ENCODE data around the gene PPP2R1B.
"Not testable (repeated sequence)": the region's sequence is repeated elsewhere in the genome, so short reads cannot be mapped to it uniquely, and the experiment has no call there.

Gene PPP2R1B

DNA sequence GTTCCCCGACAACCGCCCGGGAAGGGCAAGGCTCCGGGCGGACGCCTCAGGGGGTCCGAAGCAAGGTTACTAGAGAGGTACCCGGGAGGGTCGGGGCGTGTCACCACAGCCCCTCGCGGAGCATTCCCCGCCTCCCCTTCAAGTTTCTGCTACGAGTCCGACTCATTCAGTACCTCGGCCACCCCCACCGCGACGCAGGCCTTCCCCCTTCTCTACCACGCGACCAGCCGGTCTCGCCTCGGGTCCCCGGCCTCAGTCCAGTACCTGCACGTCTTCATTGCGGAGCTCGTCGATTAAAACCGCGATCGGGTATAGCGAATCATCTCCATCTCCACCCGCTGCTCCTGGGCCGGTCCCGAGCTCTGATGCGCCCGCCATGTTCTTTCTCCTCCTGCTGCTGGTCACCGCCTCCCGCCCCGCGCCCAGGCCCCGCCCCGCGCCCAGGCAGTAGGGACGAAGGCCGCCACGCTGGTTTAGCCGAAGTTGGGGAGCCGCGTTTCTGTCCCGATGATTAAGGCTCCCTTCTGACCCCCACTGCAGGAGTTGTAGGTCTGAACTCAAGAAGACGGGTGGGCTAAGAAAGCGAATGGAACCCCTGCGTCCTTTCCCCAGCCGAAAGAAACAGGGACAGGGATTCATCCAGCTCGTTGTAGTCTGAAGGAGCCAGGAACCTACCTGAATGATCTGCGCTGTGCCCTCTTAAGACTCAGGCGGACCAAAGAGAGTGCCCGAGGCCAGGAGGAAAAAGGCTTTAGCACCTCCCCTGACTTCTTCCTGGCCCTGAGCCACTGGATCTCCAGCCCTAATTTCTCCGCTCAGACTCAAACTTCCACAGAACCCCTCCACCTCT is at the start of gene PPP2R1B:
Gene PPP2R1B, minus strand, starts transcription at position 406 of the 850 bp plus-strand sequence. Its CDS starts 28 bp downstream, at position 378.
- peak; percentile 63 for DNase-seq (ENCODE audit: low read depth)

DNA sequence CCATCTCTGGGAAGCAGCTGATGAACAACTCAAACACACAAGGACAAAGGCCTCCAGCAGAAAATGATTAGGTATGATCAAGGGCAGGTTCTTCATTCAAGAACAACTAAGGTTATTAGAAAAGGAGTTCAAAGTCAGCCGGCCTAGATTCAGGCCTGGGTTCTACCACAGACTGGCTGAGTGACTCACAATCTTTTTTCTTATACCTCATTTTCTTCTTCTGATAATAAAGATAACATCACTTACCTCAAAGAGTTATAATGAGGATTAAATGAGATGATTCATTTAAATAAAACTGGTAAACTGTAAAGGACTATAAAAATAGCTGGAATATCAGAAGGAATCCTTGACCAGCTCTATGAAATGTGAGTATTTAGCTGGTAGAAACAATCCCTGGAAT is 49.3 kb upstream of the PPP2R1B start:
- no peak for DNase-seq (ENCODE audit: low read depth)

DNA sequence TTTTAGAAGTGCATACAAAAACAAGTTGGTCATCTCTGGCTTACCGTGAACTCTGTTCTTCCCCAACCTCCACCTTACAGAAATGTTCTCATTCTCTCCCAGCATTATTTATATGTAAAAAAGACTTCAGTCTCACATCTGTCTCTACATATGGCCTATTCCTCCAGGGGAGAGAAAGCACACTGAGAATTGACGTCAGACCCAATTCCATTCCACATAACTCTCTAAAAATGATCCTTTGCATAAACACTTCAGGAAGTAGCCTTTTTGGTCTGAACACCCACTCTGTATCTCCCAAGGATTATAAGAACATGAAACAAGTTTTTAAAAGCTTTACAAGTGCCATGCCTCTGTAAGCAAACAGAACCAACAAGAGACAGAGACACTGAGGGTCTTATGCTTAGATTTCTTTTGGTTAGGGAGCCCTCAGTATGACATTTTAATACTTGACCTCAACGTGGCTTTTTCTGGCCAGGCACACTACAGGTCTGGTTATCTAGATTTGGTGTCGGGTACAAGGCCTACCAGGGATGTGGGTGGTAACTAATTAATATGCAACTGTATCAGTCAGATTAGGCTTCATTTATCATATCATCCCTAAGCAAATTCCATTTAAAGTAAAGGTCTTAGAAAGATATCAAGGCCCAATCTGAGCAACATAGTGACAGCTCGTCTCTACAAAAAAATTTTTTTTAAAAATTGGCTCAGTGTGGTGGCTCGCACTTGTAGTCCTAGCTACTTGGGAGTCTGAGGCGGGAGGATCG is 48.5 kb upstream of the PPP2R1B start:
- no peak for DNase-seq (ENCODE audit: low read depth)

DNA sequence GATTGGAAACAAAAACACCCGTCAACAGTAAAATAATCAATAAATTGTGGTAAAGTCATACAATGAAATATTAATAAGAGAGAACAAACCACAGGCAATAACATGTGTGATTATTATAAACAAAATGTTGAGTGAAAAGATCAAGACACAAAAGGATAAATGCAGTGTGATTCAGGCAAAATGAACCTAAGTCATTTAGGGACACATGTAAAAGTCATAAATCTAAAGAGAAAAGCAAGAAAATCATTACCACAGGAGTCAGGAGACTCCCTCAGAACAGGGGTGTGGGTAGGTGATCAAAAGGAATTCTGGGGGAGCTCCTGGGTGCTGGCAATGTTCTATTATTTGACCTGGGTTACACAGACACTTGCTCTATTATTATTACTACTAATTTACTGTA is 47.9 kb upstream of the PPP2R1B start:
- no peak for DNase-seq (ENCODE audit: low read depth)

DNA sequence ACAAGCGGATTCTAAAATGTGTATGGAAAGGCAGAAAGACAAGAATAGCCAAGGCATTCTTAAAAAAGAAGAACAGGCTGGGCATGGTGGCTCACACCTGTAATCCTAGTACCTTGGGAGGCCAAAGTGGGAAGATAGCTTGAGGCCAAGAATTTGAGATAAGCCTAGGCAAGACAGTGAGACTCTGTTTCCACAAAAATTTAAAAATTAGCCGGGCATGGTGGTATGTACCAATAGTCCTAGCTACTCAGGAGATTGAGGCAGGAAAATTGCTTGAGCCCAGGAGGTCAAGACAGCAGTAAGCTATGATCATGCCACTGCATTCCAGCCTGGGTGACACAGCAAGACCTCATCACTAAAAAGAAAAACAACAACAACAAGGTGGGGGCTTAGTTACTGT is 46.0 kb upstream of the PPP2R1B start:
- no peak for DNase-seq (ENCODE audit: low read depth)

DNA sequence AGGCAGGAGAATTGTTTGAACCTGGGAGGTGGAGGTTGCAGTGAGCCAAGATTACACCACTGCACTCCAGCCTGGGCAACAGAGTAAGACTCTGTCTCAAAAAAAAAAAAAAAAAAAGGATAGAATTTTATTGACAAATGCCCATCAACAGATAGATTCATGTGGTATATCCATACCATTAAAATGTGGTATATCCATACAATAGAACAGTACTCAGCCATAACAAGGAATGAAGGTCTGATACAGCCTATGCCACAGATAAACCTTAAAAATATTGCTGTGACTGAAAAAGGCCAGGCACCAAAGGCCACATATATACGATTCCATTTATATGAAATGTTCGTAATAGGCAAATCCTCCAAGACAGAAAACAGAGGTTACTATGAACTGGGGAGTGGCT is 45.3 kb upstream of the PPP2R1B start:
- DNase-seq (ENCODE audit: low read depth), result no peak

DNA sequence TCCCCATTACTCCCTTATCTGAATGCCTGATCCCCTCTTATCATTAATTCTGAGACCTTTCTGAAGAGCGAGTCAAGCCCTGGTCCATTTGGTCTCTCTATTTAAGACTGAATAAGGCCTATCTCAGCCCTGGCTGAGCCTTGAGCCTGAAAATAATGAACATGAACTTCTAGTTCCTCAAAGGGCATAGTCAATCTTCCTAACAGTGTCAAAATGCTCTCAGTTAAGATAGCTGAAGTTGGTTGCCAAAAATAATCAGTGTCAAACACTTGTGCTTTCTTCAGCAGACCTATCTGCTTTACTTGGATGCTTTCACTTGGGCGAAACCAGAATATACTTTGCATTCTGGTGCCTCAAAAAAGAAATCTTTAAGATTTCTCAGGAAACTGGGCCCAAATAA is 42.6 kb upstream of the PPP2R1B start:
- DNase-seq (ENCODE audit: low read depth), result no peak

DNA sequence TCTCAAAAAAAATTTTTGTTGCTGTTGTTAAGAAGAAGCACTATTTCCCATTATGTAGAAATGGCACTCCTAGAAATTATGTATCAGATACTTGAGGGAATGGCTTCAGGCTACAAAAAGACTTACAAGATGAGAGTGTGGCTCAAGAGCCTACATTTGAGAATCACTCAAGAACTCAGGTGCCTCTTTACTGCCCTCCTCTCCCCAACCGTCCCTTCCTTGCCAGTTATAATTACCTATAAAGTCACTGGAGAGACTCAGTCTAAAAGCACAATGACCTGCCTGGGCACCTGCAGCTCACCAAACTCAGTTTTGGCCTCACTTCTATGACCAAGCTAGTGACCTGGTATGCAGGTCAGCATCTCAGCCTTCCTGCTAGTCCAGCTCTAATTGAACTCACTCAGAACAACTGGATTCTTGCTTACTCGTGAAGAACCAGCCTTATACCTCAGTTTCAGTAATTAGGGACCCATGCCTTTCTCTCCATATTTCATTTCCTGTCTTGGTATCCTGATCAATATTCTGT is 41.9 kb upstream of the PPP2R1B start:
- no peak for DNase-seq (ENCODE audit: low read depth)

DNA sequence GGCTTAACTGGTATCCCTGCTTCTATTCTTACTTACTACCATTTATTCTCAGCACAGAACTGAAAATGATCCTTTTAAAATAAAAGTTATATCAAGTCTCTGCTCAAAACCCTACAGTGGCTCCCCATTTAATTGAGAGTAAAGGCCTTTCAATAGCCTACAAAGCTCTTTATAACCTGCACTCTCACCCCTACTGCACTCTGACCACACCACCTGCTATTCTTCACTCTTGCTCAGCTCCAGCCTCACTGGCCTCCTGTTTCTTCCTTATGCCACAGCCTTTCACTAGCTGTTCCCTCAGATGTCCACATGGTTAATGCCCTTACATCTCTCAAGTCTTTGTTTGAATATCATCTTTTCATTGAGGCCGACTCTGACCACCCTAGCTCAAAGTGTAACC is 40.9 kb upstream of the PPP2R1B start:
- no peak for DNase-seq (ENCODE audit: low read depth)

DNA sequence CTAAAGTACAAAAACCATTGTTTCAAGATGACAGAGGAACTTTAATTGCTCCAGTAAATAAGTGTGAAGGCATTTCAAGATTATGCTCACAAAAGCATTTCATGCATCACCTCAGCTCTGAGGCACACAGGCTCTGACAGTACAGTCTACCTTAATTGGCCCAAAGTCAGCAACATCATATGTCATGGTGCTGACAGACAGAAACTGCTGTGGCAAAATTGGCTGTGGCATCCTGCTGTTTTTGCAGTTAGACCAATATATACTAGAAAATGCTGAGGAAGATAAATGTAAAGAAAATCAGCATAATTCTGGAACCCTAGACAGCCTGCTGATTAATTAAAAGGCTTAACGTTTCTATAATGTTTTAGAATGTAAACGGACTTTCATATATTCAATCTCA is 34.9 kb upstream of the PPP2R1B start:
- no peak for DNase-seq (ENCODE audit: low read depth)

DNA sequence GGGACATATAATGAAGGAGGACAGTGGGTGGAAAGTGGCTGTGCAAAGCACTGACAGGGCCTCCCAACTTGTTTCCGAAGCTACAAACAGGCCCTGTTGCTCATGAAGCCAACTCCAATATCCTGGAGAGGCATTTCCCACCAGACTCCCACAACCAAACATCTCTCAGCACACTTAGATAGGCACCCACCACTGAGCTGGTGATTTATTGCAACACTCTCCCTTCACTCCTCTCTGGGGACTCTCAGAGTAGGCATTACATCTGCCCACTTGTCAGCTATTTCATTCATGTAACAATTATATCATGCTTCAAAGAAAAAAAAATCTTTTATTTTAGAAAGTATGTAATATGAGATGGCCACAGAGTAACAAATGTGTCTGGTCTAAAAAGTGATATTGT is 32.1 kb upstream of the PPP2R1B start:
- no peak for DNase-seq (ENCODE audit: low read depth)

DNA sequence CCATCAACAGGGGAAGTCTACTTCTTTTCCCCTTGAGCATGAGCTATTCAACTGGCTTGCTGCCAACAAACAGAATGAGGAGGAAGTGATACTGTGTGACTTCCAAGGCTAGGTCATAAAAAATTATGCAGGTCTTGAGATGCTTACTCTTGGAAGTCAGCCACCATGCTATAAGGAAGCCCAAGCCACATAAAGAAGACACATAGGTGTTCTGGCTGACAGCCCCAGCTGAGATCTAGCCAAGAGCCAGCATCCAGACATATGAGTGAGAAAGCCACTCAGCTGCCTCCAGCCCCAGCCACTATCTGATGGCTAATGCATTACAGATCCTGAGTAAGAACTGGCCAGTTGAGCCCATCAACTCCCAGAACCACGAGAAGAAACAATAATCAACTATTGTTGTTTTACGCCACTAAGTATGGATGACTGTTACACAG is 31.0 kb upstream of the PPP2R1B start:
- DNase-seq (ENCODE audit: low read depth), result no peak

DNA sequence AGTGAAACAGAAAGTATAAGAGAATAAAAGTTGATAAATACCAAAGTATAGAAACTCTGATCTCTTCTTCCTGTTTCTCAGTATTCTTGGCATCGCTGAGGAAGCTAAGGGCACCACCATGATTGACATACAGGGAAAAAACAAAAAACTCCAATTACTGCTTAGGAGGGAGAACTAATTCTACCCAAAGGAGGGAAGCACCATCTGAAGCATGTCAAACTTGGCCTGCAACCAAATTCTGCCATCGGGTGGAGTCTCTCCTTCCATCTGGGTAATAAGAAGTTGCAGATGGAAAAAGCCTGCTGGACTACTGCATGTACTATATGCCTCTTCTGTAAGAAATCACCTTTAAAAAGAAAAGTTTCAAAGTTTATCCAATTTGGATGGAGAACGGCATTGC is 30.5 kb upstream of the PPP2R1B start:
- DNase-seq (ENCODE audit: low read depth), result no peak

DNA sequence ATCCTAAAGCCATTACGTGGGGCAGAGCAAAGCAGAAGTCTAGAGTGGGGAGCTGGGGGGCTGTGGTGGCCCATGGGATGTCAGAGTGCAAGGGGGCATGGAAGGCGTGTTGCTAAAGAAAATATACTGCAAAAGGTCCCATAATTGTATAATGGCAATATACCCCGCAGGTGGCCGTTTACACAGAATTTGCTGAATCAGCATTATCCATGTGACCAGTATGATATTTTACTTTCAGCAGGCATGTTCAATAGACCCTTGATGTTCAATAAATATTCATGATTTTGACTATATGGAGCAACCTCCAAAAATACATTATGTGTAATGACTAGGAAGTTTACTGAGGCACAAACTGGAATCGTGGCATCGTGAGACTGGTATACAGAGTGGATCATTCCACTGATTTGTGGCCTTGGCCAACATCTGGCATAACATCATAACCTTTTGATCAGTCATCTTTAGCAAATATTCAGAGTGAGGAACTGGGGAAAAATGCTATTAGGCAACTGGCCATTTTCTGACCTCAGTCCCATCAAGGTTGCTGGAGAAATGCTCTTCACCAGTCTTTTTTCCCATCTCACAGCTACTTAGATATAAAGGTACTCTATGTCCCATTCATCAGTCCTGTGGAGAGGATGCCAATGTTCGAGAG is 29.3 kb upstream of the PPP2R1B start:
- DNase-seq (ENCODE audit: low read depth), result no peak

DNA sequence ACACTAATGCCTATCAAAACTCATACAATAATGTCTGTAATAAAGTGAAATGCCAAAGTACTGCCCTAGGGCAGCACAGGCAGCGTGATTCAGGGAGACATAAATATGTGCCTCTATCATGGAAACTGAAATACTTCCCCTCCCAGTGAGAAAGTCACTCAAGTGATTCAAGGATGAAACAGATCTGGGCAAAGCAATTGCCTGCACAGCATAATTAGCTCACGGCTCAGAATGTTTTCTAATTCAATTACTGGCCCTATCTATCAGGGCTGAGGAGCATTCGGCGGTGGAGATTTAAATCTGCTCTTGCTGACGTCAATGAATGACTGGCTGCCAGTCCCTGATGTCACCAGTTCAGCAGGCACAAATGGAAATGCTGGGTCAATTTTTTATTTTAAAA is 27.7 kb upstream of the PPP2R1B start:
- no peak for DNase-seq (ENCODE audit: low read depth)

DNA sequence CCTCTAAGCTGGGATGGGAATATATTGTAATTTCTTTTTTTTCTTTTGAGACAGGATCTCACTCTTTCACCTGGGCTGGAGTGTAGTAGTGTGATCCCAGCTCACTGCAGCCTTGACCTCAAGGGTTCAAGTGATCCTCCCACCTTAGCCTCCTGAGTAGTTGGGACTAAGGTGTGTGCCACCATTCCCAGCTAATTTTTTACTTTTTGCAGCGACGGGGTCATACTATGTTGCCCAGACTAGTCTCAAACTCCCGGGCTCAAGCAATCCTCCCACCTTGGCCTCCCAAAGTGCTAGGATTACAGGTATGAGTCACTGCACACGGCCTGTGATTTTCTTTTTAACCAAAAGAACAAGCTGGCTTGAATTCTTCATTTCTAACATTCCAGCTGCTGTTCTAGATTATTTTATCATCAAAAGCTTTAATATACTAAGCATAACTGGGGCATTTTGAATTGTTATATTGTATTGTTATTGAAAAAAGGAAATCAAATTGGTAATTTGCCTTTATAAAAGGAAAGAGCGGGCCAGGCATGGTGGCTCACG is 26.8 kb upstream of the PPP2R1B start:
- no peak for DNase-seq (ENCODE audit: low read depth)

DNA sequence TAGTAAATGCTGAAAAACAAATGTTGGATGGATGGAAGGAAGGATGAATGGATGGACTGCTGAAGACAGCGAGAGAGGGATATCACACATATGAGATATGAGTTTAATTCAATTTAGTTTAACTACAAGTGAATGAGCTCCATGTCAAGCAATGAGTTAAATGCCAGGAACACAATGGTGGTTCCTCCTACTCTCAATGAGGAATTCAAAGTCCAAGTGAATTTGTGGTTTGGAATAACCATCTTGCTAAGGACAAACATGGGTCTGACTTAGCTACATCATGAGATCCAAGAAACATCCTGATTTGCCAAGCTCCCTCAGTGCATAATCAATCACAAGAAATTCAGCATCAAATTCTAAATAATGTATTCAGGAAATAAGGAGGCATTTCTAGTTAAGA is 26.1 kb upstream of the PPP2R1B start:
- DNase-seq (ENCODE audit: low read depth), result no peak

DNA sequence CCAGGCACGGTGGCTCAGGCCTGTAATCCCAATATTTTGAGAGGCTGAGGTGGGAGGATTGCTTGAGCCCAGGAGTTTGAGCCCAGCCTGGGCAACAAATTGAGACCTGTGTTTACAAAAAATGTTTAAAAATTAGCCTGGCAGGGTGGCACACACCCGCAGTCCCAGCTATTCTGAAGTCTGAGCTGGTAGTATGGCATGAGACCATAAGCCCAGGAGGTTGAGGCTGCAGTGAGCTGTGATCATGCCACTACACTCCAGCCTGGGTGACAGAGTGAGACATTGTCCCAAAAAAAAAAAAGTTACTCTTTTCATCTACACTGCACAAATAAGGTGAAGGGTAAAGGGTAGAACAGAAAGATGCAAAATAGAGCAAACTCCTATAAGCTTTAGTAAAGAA is 22.3 kb upstream of the PPP2R1B start:
- DNase-seq (ENCODE audit: low read depth), result no peak

DNA sequence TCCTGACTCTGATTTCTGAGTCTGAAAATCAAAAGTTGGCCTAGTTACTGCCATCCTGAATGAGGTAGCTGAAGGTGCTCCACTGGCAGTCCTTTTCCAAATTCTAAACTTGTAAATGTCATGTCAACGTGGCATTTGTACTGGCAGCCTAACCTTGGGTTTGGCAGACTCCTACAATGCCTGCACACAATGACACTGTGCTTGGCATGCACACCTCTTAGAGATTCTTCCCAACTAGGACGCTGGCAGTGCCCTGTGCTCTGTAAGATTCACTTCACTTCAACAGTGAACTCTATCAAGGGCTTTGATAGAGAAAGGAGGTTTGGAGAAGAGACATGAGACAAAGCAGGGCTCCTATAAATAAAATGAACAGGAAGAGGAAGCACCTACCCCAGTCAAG is 21.9 kb upstream of the PPP2R1B start:
- no peak for DNase-seq (ENCODE audit: low read depth)

DNA sequence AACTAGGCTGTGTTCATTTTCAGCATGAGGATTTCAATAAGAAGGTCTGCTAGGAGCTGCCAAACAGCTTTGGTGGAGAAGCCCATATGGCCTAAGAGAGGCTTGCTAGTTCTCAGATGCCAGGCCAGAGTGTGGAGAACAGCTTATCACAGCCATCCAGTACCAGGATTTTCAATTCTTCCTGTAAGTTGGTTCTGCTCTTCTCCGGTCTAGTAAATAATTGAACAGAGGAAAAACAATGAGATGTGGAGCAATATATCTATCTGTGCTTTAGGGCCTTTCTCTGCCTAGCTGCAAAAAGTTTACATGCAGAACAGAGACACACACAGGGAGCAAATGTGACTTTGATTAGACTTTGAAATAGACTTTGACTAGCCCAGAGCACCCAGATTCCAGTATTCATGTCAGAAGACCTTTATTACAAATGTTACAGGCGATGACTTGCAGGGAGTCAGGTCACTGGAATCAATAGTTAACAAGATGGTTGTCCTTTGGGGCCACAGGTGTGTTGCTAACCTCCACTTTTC is 19.8 kb upstream of the PPP2R1B start:
- DNase-seq (ENCODE audit: low read depth), result no peak

DNA sequence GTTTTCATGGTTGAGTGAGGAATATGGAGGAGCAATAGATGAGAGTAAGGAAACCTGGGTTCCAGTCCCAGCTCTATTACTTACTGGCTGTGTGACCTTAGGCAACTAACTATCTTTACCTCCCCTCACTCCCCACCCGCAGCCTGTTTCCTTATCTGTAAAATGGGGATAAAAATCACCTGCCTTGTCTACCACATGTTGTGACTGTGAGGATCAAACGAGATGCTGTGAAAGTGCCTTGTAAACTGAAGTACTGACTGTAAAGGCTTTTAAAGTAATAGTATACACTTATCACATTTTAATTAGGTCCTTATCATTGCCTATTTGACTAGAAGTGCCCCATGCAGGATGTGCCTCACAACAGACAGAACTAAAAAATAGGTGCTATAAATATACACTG is 18.9 kb upstream of the PPP2R1B start:
- no peak for DNase-seq (ENCODE audit: low read depth)

DNA sequence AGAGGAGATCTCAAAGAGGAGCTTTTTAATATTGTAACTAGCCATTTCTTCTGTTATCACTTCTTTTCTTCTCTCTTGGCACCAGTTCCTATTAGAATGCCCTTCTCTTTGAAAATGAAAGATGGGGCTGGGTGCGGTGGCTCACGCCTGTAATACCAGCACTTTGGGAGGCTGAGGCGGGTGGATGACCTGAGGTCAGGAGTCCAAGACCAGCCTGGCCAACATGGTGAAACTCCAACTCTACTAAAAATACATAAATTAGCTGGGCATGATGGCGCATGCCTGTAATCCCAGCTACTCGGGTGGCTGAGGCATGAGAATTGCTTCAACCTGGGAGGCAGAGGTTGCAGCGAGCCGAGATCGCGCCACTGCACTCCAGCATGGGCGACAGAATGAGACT is 18.1 kb upstream of the PPP2R1B start:
- DNase-seq (ENCODE audit: low read depth), result not testable (repeated sequence)
